GM12891 (cell line): ENCODE results near the gene SHISA6.

Source experiments
- PAX5 ChIP-seq: IDR thresholded peaks from 2 replicates; pipeline ENCODE4 v1.6.1; 2011; ENCODE audit warnings: low read length, moderate library complexity, mild to moderate bottlenecking; ENCODE audit not compliant: insufficient read depth, severe bottlenecking
- POLR2A ChIP-seq: IDR thresholded peaks from 2 replicates; pipeline ENCODE4 v1.6.1; 2011; ENCODE audit warnings: low read depth, low read length, control low read depth
- POLR2AphosphoS5 ChIP-seq: IDR thresholded peaks from 2 replicates; pipeline ENCODE4 v1.6.1; 2011; ENCODE audit warnings: low read depth, low read length, control low read depth
- POU2F2 ChIP-seq: IDR thresholded peaks from 2 replicates; pipeline ENCODE4 v1.6.1; 2011; ENCODE audit warnings: low read depth, mild to moderate bottlenecking, control low read depth, low read length, moderate library complexity
- SPI1 ChIP-seq: IDR thresholded peaks from 2 replicates; pipeline ENCODE4 v1.6.1; 2011; ENCODE audit warnings: low read depth, low read length, control low read depth
- TAF1 ChIP-seq: IDR thresholded peaks from 2 replicates; pipeline ENCODE4 v1.6.1; 2011; ENCODE audit warnings: low read depth, low read length, control low read depth

DNA sequence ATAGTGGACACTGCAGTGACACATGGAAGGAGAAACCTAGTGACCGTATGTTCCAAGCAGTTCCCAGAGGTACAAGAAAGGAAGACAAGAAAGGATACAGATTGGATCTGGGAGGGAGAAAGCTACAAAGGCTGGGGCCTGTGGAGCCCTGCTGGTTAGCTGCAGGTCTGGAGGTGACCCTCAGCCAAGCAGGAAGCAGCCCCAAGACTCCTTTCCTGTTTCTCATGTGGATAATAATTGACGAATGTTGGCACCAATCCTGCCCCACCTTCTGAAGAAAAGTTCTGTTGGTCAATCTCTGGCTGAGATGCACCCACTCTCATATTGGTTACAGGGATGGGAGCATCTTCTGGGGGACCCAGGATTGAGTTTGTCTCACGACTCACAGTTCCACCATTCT, 99.8 kb downstream of the SHISA6 start:
- TF ChIP-seq POLR2A (no peak), PAX5 (no peak), POLR2AphosphoS5 (no peak), SPI1 (no peak), TAF1 (no peak), POU2F2 (no peak)
